Measurements from ENCODE around the gene NDUFA8. TPM values are rescaled to one million over a fixed set of nuclear protein-coding genes. Genes with fewer than 3 reads are reported as not detected.

NDUFA8 gene
- polyA plus RNA-seq, 4 donors = 73.9 to 94.6 (median 78.1) TPM

DNA sequence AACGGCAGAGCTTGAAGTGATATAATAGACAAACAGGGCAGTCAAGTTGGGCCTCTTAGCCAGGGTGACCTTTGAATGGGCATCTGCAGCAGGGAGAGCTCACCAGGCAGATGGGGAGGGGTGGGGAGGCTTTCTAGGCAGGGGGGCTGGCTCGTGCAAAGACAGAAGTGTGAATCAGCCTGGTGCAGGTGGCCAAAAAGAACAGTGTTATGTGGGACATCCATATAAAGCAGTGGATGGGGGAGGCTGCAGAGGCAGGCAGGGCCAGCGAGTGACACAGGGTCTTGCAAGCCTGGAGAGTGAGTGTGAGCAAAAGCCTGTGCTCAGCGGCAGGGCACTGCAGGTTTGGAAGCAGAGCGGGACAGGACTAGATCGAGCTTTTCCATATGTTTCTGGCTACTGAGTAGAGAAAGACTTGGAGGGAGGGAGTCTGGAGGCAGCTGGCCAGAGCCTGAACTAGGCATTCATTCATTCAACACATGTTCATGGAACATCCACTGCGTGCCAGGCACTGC, 52.2 kb downstream of the NDUFA8 start:
- DNase-seq (ENCODE audit: low read depth in 4 of 4, low spot score in 3 of 4) = no peak

DNA sequence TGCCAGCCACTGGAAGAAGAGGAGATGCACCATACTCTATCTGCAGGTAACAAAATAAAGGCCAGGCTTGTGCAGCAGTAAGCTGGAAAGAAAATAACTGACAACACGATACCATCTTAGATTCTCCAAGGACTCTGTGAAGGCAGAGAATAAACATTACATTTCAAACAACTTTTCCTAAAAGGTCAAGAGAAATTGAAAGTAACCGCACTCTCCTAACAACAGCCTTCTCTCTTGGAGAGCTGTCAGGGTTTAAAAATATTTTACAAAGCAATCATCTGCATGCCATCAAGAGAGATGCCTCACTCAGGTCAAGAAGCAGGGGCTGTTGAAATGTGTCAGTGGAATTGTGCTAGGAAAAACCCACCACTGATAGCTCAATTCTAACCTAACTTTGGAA, 53.0 kb downstream of the NDUFA8 start:
- no peak for DNase-seq (ENCODE audit: low read depth in 4 of 4, low spot score in 3 of 4)

DNA sequence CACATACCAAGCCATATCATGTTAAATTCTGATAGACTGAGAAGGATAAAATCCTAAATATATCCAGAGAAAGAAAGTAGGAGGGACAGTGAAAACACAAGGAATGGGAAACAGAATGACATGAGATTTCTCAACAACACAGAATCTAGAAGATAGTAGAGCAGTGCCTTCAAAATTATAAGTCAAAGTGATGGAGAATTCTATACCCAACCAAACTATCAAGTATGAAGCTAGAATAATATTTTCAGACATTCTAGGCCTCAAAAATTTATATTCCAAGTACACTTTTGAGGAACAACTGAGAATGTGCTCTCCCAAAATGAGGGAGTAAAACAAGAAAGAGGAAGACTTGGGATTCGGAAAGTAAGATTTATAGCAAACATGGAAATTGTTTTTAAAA, 55.6 kb downstream of the NDUFA8 start:
- DNase-seq (ENCODE audit: low read depth in 4 of 4, low spot score in 3 of 4) = no peak

DNA sequence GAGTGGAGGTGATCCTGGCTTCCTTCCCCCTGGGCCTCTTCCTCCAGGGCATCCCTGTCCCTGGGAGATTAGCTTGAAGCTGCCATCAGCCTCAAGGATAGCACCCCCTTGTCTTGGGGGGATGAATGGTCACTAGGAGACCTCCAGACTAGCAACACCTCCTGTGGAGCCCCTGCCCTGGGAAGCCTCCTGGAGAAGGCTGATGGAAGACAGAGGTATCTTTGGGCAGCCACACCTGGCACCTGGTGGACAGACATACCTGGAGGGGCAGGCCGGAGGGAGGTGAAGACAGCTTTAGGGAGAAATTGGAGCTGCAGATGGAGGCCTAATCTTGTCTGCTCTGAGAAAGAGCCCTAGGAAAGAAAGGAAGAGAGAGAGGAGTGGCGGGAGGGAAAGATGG, 57.4 kb downstream of the NDUFA8 start:
- no peak for DNase-seq (ENCODE audit: low read depth in 4 of 4, low spot score in 3 of 4)

DNA sequence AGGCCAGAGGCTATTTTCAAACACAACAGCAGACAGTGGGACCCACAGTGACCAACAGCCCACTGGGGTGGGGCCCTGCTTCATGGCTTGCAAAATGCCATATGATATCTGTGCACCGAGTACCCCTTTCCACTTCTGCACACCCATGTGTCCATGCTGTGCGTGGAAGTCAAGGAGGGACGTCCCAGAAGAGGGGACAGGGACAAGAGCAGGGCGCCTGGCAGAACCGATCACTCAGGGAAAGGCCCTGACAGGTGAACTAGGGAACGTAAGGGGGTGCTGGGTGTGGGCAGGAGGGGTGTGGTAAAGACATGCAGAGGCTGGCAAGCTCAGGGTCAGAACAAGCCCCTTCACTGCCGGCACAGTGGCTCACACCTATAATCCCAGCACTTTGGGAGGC, 58.8 kb downstream of the NDUFA8 start:
- DNase-seq (ENCODE audit: low read depth in 4 of 4, low spot score in 3 of 4) = no peak

DNA sequence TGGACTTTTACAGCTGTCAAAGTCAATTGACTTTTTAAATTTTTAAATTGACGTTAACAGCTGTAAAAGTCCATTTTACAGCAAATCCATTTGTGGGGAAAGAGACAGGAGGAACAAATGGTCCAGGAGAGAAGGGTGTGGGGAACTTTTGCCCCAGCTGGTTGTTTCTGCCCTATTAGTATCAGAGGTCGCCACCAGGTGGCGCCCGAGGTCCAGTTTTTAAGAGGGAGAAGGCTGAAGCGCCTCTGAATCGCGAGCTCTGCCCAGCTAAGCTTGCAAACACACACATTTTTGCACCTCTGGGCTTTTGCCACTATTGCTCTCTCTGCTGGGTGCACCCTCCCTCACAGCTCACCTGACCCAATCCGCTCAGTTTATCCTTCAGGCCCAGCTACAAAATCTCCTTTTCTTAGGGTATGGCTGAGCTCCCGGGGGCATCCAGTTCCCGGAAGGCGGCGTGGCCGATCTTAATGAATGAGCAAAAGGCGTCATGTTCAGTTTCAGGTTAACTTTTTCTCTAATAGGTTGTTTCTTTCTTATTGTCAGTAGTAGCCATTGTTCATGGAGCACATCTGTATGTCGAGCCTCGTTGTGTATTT, 60.2 kb downstream of the NDUFA8 start:
- DNase-seq (ENCODE audit: low read depth in 4 of 4, low spot score in 3 of 4) = peak; percentile 57 to 81 (median 68)

DNA sequence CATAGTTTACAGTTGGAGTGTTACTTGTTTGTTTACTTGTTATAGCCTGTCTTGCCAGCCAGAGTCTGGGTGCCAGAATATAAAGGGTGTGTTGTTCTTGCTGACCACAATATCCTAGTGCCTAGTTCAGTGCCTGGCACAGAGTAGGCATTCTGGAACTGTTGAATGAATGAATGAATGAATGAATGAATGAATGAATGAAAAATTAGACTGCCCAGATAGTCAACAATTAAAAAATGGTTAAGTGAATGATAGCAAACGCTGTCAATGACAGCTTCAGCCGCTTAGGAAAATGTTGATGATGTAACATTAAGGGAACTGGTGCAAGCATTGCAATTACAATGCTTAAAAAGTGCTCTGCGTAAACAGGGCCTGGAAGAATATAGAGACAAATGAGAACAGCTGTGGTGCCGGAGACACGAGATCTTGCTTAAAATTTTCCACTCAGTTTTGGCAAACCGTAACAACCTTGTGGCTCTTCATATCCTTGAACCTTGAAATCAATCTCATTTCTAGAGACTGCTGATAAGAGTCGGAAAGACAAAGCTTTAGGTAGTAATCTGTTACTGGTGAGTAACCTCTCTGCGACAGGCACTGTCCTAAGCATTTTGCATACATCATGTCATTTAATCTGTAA, 61.8 kb downstream of the NDUFA8 start:
- no peak for DNase-seq (ENCODE audit: low read depth in 4 of 4, low spot score in 3 of 4)

DNA sequence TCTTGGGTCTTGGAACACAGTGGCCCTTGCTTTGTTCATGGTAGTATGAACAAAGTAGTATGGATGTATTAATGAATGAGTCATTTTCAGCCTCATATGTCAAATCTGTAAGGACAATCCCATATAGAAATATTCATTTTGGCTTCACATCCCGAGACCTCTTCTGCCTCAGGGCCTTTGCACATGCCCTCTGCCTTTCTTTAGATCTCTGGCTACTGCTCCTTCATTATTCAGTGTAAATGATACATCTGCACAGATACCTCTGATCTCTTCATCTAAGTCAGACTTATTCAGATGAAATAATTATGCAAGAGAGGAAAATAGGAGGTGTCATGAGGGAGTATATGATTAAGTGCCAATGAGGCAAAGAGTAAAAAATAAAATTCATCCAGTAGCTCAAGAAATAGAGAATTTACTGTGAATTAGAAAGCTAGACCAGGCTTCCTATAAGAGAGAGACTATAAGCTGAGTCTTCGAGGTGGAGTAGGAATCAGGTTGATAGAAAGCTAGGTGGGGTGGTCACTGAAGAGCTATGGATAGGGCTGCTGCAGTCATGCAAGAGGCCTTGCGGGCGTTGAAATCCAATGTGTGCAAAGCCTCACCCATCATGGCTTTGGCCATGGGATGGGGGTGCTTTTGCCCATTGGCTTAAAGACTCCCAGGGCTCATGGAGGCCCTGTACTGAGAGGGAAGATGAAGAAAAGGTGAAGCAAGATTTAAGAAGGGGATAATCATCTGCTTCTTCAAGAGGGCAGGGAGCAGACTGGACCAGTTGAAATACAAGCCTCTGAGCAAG, 62.8 kb downstream of the NDUFA8 start:
- DNase-seq (ENCODE audit: low read depth in 4 of 4, low spot score in 3 of 4) = no peak

DNA sequence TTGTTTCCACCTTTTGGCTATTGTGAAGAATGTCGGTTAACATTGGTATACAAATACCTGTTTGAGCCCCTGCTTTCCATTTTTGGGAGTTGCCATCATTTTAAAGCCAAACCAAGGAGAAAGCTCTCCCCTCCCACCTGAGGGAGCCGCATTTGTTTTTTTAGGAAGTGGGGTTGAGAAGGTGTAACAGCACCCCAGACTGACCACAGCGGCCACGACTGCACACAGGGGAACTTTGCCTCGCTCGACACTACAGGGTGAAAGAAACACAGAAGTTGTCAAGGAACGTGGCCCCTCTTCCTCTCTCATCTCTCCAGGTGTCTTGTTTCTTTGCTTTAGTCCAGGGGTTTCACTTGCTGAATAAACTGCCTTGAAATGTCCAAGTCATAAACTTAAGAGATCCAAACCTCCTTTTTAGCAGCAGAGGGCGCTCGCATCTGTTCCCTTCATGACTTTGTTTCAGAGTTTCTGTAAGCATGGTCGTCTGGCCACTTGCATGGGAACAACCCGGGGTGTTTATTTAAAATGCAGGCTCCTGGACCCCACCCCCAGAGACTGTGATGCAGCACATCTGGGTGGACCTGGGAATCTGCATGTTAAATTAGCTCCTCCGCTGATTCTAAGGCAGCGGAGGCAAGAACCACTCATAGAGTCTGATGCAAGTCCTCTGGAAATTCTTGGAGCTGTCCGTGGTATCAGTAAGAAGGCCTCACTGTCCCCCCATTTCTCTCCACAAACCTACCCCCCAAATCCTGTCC, 64.4 kb downstream of the NDUFA8 start:
- DNase-seq (ENCODE audit: low read depth in 4 of 4, low spot score in 3 of 4) = peak in 3 of 4 donors; percentile 48 to 65 (median 56)

Other genes starting within 250 kb of the NDUFA8 start
- gene TTLL11, start 66.5 kb downstream of the NDUFA8 start, polyA plus RNA-seq (ENCODE audit: insufficient read length in 4 of 4) = 1 to 10 TPM; 5.9 to 9.1 (median 8.6) TPM
- gene MORN5, start 129 bp upstream of the NDUFA8 start, polyA plus RNA-seq (ENCODE audit: insufficient read length in 4 of 4) = 1 to 10 TPM; 2.2 to 3.0 (median 2.6) TPM
- 1 to 10 TPM; 3.8 to 5.0 (median 3.9) TPM for gene LHX6, start 69.2 kb upstream of the NDUFA8 start, polyA plus RNA-seq (ENCODE audit: insufficient read length in 4 of 4)
- gene RBM18, start 105.1 kb upstream of the NDUFA8 start, polyA plus RNA-seq (ENCODE audit: insufficient read length in 4 of 4) = 10 to 100 TPM; 33.9 to 41.9 (median 38.9) TPM
- gene MRRF, start 105.1 kb upstream of the NDUFA8 start, polyA plus RNA-seq (ENCODE audit: insufficient read length in 4 of 4) = 10 to 100 TPM; 39.4 to 47.1 (median 44.9) TPM
- 1 to 10 TPM; 5.6 to 8.6 (median 5.6) TPM for gene PTGS1, start 211.2 kb upstream of the NDUFA8 start, polyA plus RNA-seq (ENCODE audit: insufficient read length in 4 of 4)

Data from right renal pelvis (tissue), 4 donors.